Peyer's patch (tissue), 4 donors: ENCODE measurements around the gene EFCAB8. TPM values are rescaled to one million over a fixed set of nuclear protein-coding genes. Genes with fewer than 3 reads are reported as not detected.

Experiments
- DNase-seq, 3 donors: peaks; one replicate each; pipeline ENCODE4 v3.0.0-alpha.2; 2017 to 2019
- H3K27ac ChIP-seq, 4 donors: fragments of 200-600 bp; sonication (generic); one replicate each; pipeline ENCODE4 v1.5.1; 2016 to 2019
- H3K27me3 ChIP-seq, 2 donors: fragments of 200-600 bp; sonication (generic); one replicate each; pipeline ENCODE4 v1.5.1; 2019
- H3K36me3 ChIP-seq, 3 donors: fragments of 200-600 bp; sonication (generic); one replicate each; pipeline ENCODE4 v1.5.1; 2016 to 2019
- H3K4me1 ChIP-seq, 4 donors: fragments of 200-600 bp; sonication (generic); one replicate each; pipeline ENCODE4 v1.5.1; 2016 to 2019
- H3K4me3 ChIP-seq, 4 donors: fragments of 200-600 bp; sonication (generic); 1 replicate in 3 of 4; 2 replicates in 1 of 4; pipeline ENCODE4 v1.5.1; 2016 to 2019; ENCODE audit warnings: mild to moderate bottlenecking in 1 of 4
- H3K9me3 ChIP-seq, 4 donors: fragments of 200-600 bp; sonication (generic); one replicate each; pipeline ENCODE4 v1.5.1; 2016 to 2019; ENCODE audit warnings: mild to moderate bottlenecking in 1 of 4
- POLR2A ChIP-seq, 2 donors: fragments of 450-650 bp; IDR thresholded peaks; one replicate each; pipeline ENCODE4 v1.5.1; 2017; ENCODE audit warnings: antibody characterized with exemption in 2 of 2, mild to moderate bottlenecking in 2 of 2, moderate library complexity in 2 of 2
- total RNA-seq, 4 donors: library from RNA; depleted of rRNA; stranded (reverse); fragments of >200 nt; gene quantifications; one replicate each; pipeline ENCODE4 v1.1.0, GENCODE V29; 2016
- TF ChIP-seq, protein P1 (sequence below), 6 experiments: fragments of 450-650 bp in 4 of 6; fragments of 200-600 bp in 2 of 6; sonication (generic) in 1 of 6; IDR thresholded peaks; one replicate each; pipeline ENCODE4 v1.5.1; 2017 to 2019; ENCODE audit warnings: antibody characterized with exemption in 6 of 6, mild to moderate bottlenecking in 3 of 6, moderate library complexity in 1 of 6

The EFCAB8 gene
- total RNA-seq, 4 donors from 2014 or later: 0.83 TPM; not detected in 3

DNA sequence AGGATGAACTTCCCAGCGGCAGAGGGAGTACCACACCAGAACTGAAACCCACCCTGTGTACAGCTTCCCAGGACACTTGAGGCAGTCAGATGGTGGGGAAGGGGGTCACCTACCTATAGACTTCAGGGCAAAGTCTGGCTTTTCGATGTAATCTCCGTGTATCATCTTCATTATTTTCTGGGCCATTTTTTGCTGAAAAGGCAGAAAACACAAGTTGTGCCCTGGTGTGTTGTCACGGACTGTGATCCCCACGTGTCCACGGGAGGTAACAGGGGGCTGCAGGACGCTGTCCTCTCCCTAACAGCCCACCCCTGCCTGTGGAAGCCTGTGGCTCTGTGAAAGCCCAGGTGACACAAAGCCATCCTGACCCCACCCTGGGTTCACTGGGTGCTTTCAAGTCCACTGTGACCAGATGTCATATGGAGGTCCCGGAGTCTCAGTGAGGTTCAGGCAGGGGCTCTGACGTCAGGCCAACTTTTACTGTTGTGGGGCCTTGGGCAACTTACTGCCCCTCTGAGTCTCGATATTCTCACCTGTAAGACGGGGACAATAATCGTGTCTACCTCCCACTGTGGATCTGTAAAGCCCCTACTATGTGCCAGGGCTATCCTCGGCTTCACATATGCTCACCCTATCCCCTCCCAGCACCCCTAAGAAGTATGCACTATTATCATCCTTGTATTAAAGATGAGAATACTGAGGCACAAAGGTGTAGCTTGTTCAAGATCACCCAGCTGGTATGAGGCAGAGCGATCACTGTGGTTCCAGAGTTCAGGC lies 131.0 kb downstream of the EFCAB8 start:
- H3K27me3 ChIP-seq: no peaks in the 10 kb centered on the region
- no peaks in the 10 kb centered on the region for H3K9me3 ChIP-seq
- H3K4me1 ChIP-seq: no peaks in the 10 kb centered on the region
- no peaks in the 10 kb centered on the region for H3K36me3 ChIP-seq
- no peak for DNase-seq
- H3K4me3 ChIP-seq: no peak overlapping the region
- no peak for TF ChIP-seq POLR2A (IDR thresholded peaks at IDR 0.05)
- TF ChIP-seq, protein P1, sequence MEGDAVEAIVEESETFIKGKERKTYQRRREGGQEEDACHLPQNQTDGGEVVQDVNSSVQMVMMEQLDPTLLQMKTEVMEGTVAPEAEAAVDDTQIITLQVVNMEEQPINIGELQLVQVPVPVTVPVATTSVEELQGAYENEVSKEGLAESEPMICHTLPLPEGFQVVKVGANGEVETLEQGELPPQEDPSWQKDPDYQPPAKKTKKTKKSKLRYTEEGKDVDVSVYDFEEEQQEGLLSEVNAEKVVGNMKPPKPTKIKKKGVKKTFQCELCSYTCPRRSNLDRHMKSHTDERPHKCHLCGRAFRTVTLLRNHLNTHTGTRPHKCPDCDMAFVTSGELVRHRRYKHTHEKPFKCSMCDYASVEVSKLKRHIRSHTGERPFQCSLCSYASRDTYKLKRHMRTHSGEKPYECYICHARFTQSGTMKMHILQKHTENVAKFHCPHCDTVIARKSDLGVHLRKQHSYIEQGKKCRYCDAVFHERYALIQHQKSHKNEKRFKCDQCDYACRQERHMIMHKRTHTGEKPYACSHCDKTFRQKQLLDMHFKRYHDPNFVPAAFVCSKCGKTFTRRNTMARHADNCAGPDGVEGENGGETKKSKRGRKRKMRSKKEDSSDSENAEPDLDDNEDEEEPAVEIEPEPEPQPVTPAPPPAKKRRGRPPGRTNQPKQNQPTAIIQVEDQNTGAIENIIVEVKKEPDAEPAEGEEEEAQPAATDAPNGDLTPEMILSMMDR (IDR thresholded peaks at IDR 0.05): no peak
- H3K27ac ChIP-seq: no peak overlapping the region

DNA sequence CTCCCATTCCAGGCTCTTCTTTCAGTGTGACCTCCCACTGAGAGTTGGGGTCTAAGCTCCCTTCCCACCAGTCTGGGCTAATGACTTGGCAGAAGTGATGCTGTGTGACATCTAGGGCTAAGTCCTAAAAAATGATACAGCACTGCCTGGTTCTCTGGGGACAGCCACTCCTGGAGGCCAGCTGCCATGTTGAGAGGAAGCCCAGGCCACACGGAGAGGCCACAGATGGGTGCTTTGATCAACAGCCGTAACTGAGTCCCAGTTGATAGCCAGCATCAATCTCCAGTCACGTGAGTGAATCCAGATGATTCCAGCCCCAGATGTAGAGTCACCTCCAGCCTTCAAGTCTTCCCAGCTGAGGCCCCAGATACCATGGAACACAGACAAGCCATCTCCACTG lies 131.7 kb downstream of the EFCAB8 start:
- Histone ChIP-seq H3K36me3 (no peaks in the 10 kb centered on the region), H3K27me3 (no peaks in the 10 kb centered on the region), H3K4me3 (no peak overlapping the region), H3K4me1 (no peaks in the 10 kb centered on the region), H3K27ac (no peak overlapping the region), H3K9me3 (no peaks in the 10 kb centered on the region)
- DNase-seq: no peak
- no peak for TF ChIP-seq POLR2A (IDR thresholded peaks at IDR 0.05)
- TF ChIP-seq, protein P1 (IDR thresholded peaks at IDR 0.05): no peak

DNA sequence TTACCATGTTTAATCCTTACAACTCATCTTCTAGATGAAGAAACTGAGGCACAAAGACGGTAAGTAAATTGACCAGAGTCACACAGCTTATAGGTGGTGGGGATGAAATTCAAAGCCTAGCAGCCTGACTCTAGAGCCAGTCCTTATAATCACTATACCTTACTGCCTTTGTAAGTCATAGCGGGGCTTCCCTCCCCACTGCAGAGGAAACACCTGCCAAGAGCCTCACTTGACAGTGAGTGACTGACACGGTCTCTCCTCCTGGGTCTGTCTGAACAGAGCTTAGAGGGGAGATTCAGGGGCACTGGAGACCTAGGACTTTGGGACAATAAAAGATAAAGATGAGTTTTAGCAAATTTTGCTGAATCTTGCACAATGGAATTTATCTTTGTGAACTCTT lies 132.7 kb downstream of the EFCAB8 start:
- DNase-seq: no peak
- H3K4me1 ChIP-seq: no peaks in the 10 kb centered on the region
- H3K9me3 ChIP-seq: no peaks in the 10 kb centered on the region
- no peaks in the 10 kb centered on the region for H3K36me3 ChIP-seq
- no peaks in the 10 kb centered on the region for H3K27me3 ChIP-seq
- TF ChIP-seq POLR2A (IDR thresholded peaks at IDR 0.05): no peak
- no peak overlapping the region for H3K27ac ChIP-seq
- no peak overlapping the region for H3K4me3 ChIP-seq

DNA sequence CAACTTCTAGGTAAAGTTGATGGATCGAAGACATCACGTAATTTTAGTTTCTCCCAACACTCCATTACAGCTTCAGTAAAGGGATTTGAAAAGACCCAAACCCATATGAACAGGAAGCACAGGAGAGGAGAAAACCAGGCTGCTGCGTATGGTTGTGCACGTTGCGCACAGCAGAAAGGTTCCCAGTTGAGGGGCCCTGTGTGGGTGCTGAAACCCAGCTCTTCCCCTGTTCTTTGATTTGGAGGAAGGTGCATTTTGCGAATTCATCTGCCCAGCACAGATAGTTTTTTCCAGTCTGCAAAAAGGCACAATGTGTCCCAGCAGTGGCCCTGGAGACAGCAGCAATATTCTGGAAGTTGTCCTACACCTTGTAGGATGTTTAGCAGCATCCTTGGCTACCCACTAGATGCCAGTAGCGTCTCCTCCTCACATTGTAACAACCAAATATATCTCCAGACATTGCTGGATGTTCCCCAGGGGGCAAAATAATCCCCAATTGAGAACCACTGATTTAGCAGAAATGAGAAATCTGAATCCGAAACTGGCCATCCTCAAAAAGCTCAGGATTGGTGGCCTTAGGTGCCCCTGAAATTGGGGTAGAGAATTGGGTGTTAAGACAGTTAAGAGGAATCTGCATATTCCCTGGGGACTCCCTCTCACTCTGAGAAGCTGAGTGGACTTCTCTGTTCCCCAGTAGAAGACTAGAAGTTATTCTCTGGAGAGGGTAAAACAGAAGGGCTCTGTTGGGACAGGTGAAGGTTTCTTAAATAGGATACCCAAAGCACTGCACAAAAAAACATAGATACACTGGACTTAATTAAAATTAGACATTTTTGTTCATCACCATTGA lies 133.3 kb downstream of the EFCAB8 start:
- no peaks in the 10 kb centered on the region for H3K4me1 ChIP-seq
- no peaks in the 10 kb centered on the region for H3K27me3 ChIP-seq
- no peak for DNase-seq
- TF ChIP-seq, protein P1 (IDR thresholded peaks at IDR 0.05): no peak
- TF ChIP-seq POLR2A (IDR thresholded peaks at IDR 0.05): no peak
- no peaks in the 10 kb centered on the region for H3K9me3 ChIP-seq
- H3K4me3 ChIP-seq: no peak overlapping the region
- no peak overlapping the region for H3K27ac ChIP-seq
- H3K36me3 ChIP-seq: no peaks in the 10 kb centered on the region

DNA sequence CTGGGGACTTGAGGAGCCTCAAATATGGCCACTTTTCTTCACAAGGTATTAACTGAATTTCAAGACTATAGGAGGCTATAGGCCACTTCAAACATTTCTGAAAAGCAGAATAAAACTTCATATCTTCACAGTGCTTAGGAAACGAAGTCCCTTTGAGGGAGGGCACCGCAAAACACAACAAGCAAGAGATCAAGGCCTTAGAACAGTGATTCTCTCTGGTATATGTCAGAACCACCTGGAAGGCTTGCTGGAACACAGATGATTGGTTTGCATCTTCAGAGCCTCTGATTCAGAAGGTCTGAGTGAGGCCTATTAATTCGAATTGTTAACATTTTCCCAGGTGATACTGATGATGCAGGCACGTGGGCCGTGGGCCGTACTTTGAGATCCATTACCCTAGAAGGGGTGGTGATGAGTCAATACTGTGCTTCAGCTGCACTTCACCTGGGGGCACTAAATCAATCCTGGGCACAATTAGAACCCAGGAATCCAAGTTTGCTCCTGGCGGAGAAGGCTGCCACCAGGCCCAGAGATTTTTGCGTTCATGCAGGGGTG lies 134.8 kb downstream of the EFCAB8 start:
- H3K4me1 ChIP-seq: no peaks in the 10 kb centered on the region
- H3K4me3 ChIP-seq: no peak overlapping the region
- no peaks in the 10 kb centered on the region for H3K27me3 ChIP-seq
- H3K36me3 ChIP-seq: no peaks in the 10 kb centered on the region
- no peaks in the 10 kb centered on the region for H3K9me3 ChIP-seq
- TF ChIP-seq POLR2A (IDR thresholded peaks at IDR 0.05): no peak
- H3K27ac ChIP-seq: no peak overlapping the region
- no peak for DNase-seq

DNA sequence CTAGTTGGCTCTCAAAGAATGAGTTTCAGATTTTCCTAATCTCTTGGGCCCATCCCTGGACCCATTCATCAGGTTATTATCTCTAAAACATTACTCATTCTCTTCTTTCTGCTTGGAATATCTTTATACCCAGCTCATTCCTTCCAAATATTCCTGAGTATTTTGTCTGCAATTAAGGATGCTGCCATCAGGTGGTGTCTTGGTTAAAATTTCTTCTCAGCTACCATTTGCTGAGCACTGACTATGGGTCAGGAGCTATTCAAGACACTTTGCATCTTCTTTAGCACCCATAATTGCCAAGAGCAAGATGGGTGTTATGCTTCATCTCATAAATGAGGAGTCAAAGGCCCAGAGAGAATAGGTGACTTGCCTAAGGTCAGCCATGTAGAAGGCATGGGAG lies 137.1 kb downstream of the EFCAB8 start:
- TF ChIP-seq, protein P1 (IDR thresholded peaks at IDR 0.05): no peak
- TF ChIP-seq POLR2A (IDR thresholded peaks at IDR 0.05): no peak
- no peak for DNase-seq
- no peaks in the 10 kb centered on the region for H3K36me3 ChIP-seq
- H3K4me1 ChIP-seq: no peaks in the 10 kb centered on the region
- no peak overlapping the region for H3K4me3 ChIP-seq
- H3K27me3 ChIP-seq: no peaks in the 10 kb centered on the region
- H3K9me3 ChIP-seq: no peaks in the 10 kb centered on the region
- H3K27ac ChIP-seq: no peak overlapping the region
